ENCODE data around the gene ILK. TPM values are rescaled to one million over a fixed set of nuclear protein-coding genes. Genes with fewer than 3 reads are reported as not detected.

ILK gene
- total RNA-seq, 1 donor from 2014 or later, result 209 TPM

DNA sequence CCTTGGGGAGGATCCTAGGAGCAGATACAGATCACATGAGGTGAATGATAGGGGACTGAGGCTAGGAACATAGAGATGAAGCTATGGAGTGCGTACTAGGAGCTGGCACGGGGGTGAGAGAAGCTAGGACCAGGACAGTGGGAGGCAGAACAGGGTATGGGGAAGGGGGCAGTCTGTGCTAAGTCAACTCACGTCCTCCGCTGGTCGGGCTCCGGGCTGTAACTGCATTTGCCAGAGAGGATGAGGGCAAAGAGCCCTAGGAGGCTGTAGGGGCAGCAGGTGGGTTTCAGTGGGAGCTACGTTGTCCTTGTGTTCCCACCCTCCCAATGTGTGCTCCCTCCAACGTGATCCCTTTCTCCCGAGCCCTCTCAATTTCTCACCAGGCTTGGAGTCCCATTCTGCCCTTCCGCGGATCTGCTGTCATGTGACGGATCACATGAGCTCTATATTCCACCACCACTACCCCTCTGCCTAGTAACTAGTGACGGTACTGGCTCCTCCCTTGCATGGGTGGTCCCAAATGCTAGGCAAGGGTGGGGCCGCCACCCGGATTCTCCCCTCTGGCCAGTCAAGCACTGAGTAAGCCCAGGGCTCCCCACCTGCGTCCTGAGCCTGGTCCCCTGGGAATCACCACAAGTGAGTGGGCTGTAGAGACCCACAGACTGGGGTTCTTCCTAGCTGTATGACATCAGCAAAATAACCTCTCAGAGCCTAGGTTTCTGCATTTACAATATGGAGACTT is 15.6 kb downstream of the ILK start, which contains the start of gene TPP1:
Gene TPP1 (minus strand): TSS at position 419 of the 742 bp plus-strand sequence. CDS start 22 bp downstream, at position 397.
- Histone ChIP-seq H3K9me3 (ENCODE audit: insufficient read depth, low read depth, low read length) (no peaks in the 10 kb centered on the region), H3K4me3 (ENCODE audit: insufficient read depth, low read depth, low read length) (peak within 1 kb of the TSS; percentile 85), H3K4me2 (ENCODE audit: low read length) (peak within 1 kb of the TSS; percentile 99), H3K4me1 (ENCODE audit: insufficient read depth, low read length) (peaks cover 30% of the 10 kb centered on the region), H3K9ac (ENCODE audit: low read length) (peak within 1 kb of the TSS; percentile 90), H4K20me1 (ENCODE audit: insufficient read depth, low read length) (no peaks in the 10 kb centered on the region), H3K36me3 (ENCODE audit: insufficient read depth, low read length) (no peaks in the 10 kb centered on the region), H2AFZ (ENCODE audit: low read depth, low read length) (peak within 1 kb of the TSS; percentile 80), H3K27ac (ENCODE audit: low read depth, low read length) (peak within 1 kb of the TSS; percentile 72), H3K27me3 (ENCODE audit: insufficient read depth, low read length) (no peaks in the 10 kb centered on the region), H3K79me2 (ENCODE audit: insufficient read depth, low read length) (peaks cover 18% of the 10 kb centered on the region)
- peaks cover 6% of the 10 kb centered on the region for H3K27me3 Mint-ChIP-seq (ENCODE audit: low read depth, unreplicated experiment)
- H3K9me3 Mint-ChIP-seq (ENCODE audit: unreplicated experiment), result no peaks in the 10 kb centered on the region
- peak within 1 kb of the TSS; percentile 37 for H3K27ac Mint-ChIP-seq (ENCODE audit: unreplicated experiment)
- H3K4me1 Mint-ChIP-seq (ENCODE audit: low read depth, unreplicated experiment), result peaks cover 13% of the 10 kb centered on the region
- TF ChIP-seq, protein P1, sequence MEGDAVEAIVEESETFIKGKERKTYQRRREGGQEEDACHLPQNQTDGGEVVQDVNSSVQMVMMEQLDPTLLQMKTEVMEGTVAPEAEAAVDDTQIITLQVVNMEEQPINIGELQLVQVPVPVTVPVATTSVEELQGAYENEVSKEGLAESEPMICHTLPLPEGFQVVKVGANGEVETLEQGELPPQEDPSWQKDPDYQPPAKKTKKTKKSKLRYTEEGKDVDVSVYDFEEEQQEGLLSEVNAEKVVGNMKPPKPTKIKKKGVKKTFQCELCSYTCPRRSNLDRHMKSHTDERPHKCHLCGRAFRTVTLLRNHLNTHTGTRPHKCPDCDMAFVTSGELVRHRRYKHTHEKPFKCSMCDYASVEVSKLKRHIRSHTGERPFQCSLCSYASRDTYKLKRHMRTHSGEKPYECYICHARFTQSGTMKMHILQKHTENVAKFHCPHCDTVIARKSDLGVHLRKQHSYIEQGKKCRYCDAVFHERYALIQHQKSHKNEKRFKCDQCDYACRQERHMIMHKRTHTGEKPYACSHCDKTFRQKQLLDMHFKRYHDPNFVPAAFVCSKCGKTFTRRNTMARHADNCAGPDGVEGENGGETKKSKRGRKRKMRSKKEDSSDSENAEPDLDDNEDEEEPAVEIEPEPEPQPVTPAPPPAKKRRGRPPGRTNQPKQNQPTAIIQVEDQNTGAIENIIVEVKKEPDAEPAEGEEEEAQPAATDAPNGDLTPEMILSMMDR (IDR thresholded peaks at IDR 0.05; ENCODE audit: insufficient read depth, low read depth, low read length), result no peak
- no peak for TF ChIP-seq EZH2 (IDR thresholded peaks at IDR 0.05; ENCODE audit: insufficient read depth, low read length)
- DNase-seq (ENCODE audit: low read depth), result peak; percentile 83
- no peak within 1 kb of the TSS for H3K4me3 Mint-ChIP-seq (ENCODE audit: unreplicated experiment)
- peak; percentile 91 for FAIRE-seq
- peaks cover 13% of the 10 kb centered on the region for H3K36me3 Mint-ChIP-seq (ENCODE audit: low read depth, unreplicated experiment)

DNA sequence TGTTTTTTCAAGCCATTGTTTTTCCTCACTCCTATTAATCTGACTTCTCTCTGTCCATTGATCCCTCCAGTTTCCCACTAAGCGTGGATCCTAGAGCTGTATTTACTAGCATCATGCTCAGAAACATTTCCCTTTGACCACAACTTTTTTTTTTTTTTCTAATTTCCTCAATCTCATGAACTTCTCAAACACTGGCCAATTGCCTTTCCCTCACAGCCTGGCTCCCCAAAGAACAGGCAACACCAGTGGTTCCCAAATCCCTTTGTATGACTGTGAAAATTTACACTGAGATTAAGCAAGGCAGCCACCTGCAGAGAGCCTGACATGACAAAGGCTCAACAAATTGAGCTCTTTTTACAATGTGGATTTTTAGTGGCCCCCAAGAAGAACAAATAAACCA is 17.1 kb downstream of the ILK start:
- H3K4me2 ChIP-seq (ENCODE audit: low read length), result no peak overlapping the region

GRCh38 chr11:6621711-6622211 is 18.2 kb downstream of the ILK start:
- Mint-ChIP-seq H3K36me3 (ENCODE audit: low read depth, unreplicated experiment) (peaks cover 3% of the 10 kb centered on the region), H3K4me1 (ENCODE audit: low read depth, unreplicated experiment) (peaks cover 3% of the 10 kb centered on the region), H3K9me3 (ENCODE audit: unreplicated experiment) (no peaks in the 10 kb centered on the region), H3K27me3 (ENCODE audit: low read depth, unreplicated experiment) (peaks cover 12% of the 10 kb centered on the region), H3K4me3 (ENCODE audit: unreplicated experiment) (no peak overlapping the region), H3K27ac (ENCODE audit: unreplicated experiment) (no peak overlapping the region)
- H3K9ac ChIP-seq (ENCODE audit: low read length), result no peak overlapping the region
- H3K4me3 ChIP-seq (ENCODE audit: insufficient read depth, low read depth, low read length), result no peak overlapping the region
- peaks cover 21% of the 10 kb centered on the region for H3K4me1 ChIP-seq (ENCODE audit: insufficient read depth, low read length)
- H3K27ac ChIP-seq (ENCODE audit: low read depth, low read length), result no peak overlapping the region
- DNase-seq (ENCODE audit: low read depth) (no peak), FAIRE-seq (no peak)
- peaks cover 17% of the 10 kb centered on the region for H3K79me2 ChIP-seq (ENCODE audit: insufficient read depth, low read length)
- H2AFZ ChIP-seq (ENCODE audit: low read depth, low read length), result no peak overlapping the region
- TF ChIP-seq EZH2 (IDR thresholded peaks at IDR 0.05; ENCODE audit: insufficient read depth, low read length), result no peak
- TF ChIP-seq, protein P1 (IDR thresholded peaks at IDR 0.05; ENCODE audit: insufficient read depth, low read depth, low read length), result no peak
- H3K27me3 ChIP-seq (ENCODE audit: insufficient read depth, low read length), result no peaks in the 10 kb centered on the region
- H3K4me2 ChIP-seq (ENCODE audit: low read length), result no peak overlapping the region
- no peaks in the 10 kb centered on the region for H4K20me1 ChIP-seq (ENCODE audit: insufficient read depth, low read length)
- no peaks in the 10 kb centered on the region for H3K36me3 ChIP-seq (ENCODE audit: insufficient read depth, low read length)
- H3K9me3 ChIP-seq (ENCODE audit: insufficient read depth, low read depth, low read length), result no peaks in the 10 kb centered on the region

More for the DNA sequence above, 17.1 kb downstream of the ILK start:
- Mint-ChIP-seq H3K27me3 (ENCODE audit: low read depth, unreplicated experiment) (peaks cover 10% of the 10 kb centered on the region), H3K4me3 (ENCODE audit: unreplicated experiment) (no peak overlapping the region), H3K4me1 (ENCODE audit: low read depth, unreplicated experiment) (peaks cover 12% of the 10 kb centered on the region), H3K27ac (ENCODE audit: unreplicated experiment) (no peak overlapping the region), H3K36me3 (ENCODE audit: low read depth, unreplicated experiment) (peaks cover 9% of the 10 kb centered on the region), H3K9me3 (ENCODE audit: unreplicated experiment) (no peaks in the 10 kb centered on the region)
- FAIRE-seq (no peak), DNase-seq (ENCODE audit: low read depth) (no peak)
- no peak overlapping the region for H2AFZ ChIP-seq (ENCODE audit: low read depth, low read length)
- no peaks in the 10 kb centered on the region for H3K27me3 ChIP-seq (ENCODE audit: insufficient read depth, low read length)
- peaks cover 18% of the 10 kb centered on the region for H3K79me2 ChIP-seq (ENCODE audit: insufficient read depth, low read length)
- H3K36me3 ChIP-seq (ENCODE audit: insufficient read depth, low read length), result no peaks in the 10 kb centered on the region
- TF ChIP-seq EZH2 (IDR thresholded peaks at IDR 0.05; ENCODE audit: insufficient read depth, low read length), result no peak
- H3K4me1 ChIP-seq (ENCODE audit: insufficient read depth, low read length), result peaks cover 30% of the 10 kb centered on the region
- H3K4me3 ChIP-seq (ENCODE audit: insufficient read depth, low read depth, low read length), result no peak overlapping the region
- no peak overlapping the region for H3K9ac ChIP-seq (ENCODE audit: low read length)
- H3K9me3 ChIP-seq (ENCODE audit: insufficient read depth, low read depth, low read length), result no peaks in the 10 kb centered on the region
- H3K27ac ChIP-seq (ENCODE audit: low read depth, low read length), result no peak overlapping the region
- H4K20me1 ChIP-seq (ENCODE audit: insufficient read depth, low read length), result no peaks in the 10 kb centered on the region
